ENCODE results near the gene PPP3R1. TPM values are rescaled to one million over a fixed set of nuclear protein-coding genes. Genes with fewer than 3 reads are reported as not detected.

The PPP3R1 gene
- total RNA-seq, 2 experiments from 2014 or later = 15.1 to 90.3 TPM

GRCh38 chr2:68258851-68259250, 6.5 kb upstream of the PPP3R1 start:
- no peaks in the 10 kb centered on the region for H3K9me3 ChIP-seq (ENCODE audit: low read length)
- no peak overlapping the region for H3K4me2 ChIP-seq (ENCODE audit: low read length)
- no peak overlapping the region for H3K27ac ChIP-seq (ENCODE audit: low read depth, low read length, poor library complexity, severe bottlenecking)
- TF ChIP-seq EZH2phosphoT487 (IDR thresholded peaks at IDR 0.05; ENCODE audit: borderline replicate concordance, low read depth, low read length) (no peak), CTCF (conservative IDR thresholded peaks at IDR 0.05; ENCODE audit: low read length) (no peak)
- no peak overlapping the region for H2AFZ ChIP-seq (ENCODE audit: low read length)
- POLR2A ChIA-PET = interaction anchor here (1.0 kb wide), 1 partner anchor 18 kb away, joined by 3 read pairs; no protein-coding TSS in a partner anchor
- H3K4me1 ChIP-seq (ENCODE audit: insufficient read depth, low read length, poor library complexity, severe bottlenecking) = peaks cover 21% of the 10 kb centered on the region
- H3K9me2 ChIP-seq (ENCODE audit: insufficient read depth, low read length) = no peaks in the 10 kb centered on the region
- CTCF ChIA-PET (ENCODE audit: unreplicated experiment) = no interaction called here
- peaks cover 15% of the 10 kb centered on the region; the same call in 1 of the 2 replicates for H3K79me2 ChIP-seq (ENCODE audit: insufficient read depth, low read depth, low read length)
- no peak for DNase-seq (ENCODE audit: low spot score)
- no peaks in the 10 kb centered on the region for H4K20me1 ChIP-seq (ENCODE audit: insufficient read depth, low read length)
- H3K4me3 ChIP-seq (ENCODE audit: low read depth, low read length, poor library complexity, severe bottlenecking) = no peak overlapping the region
- intact Hi-C loops (cut with micrococcal nuclease; ENCODE audit: unreplicated experiment) = no loop called here
- BruUV-seq (replicated peaks) = no TSS peak
- no peaks in the 10 kb centered on the region for H3K36me3 ChIP-seq (ENCODE audit: insufficient read depth, low read length)

- H4K20me1 ChIP-seq (ENCODE audit: insufficient read depth, low read length) = no peaks in the 10 kb centered on the region
- H3K9me3 ChIP-seq (ENCODE audit: low read length) = no peaks in the 10 kb centered on the region
- TF ChIP-seq EZH2phosphoT487 (IDR thresholded peaks at IDR 0.05; ENCODE audit: borderline replicate concordance, low read depth, low read length) (no peak), CTCF (conservative IDR thresholded peaks at IDR 0.05; ENCODE audit: low read length) (no peak)
- H3K4me2 ChIP-seq (ENCODE audit: low read length) = no peak overlapping the region
- no peak overlapping the region for H3K27ac ChIP-seq (ENCODE audit: low read depth, low read length, poor library complexity, severe bottlenecking)
- H2AFZ ChIP-seq (ENCODE audit: low read length) = no peak overlapping the region
- CTCF ChIA-PET (ENCODE audit: unreplicated experiment) = no interaction called here
- intact Hi-C loops (cut with micrococcal nuclease; ENCODE audit: unreplicated experiment) = no loop called here
- H3K36me3 ChIP-seq (ENCODE audit: insufficient read depth, low read length) = no peaks in the 10 kb centered on the region
- no TSS peak for BruUV-seq (replicated peaks)
- DNase-seq (ENCODE audit: low spot score) = no peak
- peaks cover 30% of the 10 kb centered on the region for H3K79me2 ChIP-seq (ENCODE audit: insufficient read depth, low read depth, low read length)
- H3K4me1 ChIP-seq (ENCODE audit: insufficient read depth, low read length, poor library complexity, severe bottlenecking) = peaks cover 21% of the 10 kb centered on the region
- H3K9me2 ChIP-seq (ENCODE audit: insufficient read depth, low read length) = no peaks in the 10 kb centered on the region
- POLR2A ChIA-PET = interaction anchor here (0.6 kb wide), 2 partner anchors 22 to 29 kb away, joined by 3 to 4 read pairs; no protein-coding TSS in a partner anchor
- no peak overlapping the region for H3K4me3 ChIP-seq (ENCODE audit: low read depth, low read length, poor library complexity, severe bottlenecking)
Observed at GRCh38 chr2:68256093-68256450, 3.7 kb upstream of the PPP3R1 start.

- peak overlapping the region; percentile 73 for H3K27ac ChIP-seq (ENCODE audit: low read depth, low read length, poor library complexity, severe bottlenecking)
- H3K4me2 ChIP-seq (ENCODE audit: low read length) = peak overlapping the region; percentile 90
- POLR2A ChIA-PET = interaction anchor here (0.6 to 3.6 kb wide), 9 partner anchors 22 to 1462 kb away, joined by 3 to 15 read pairs (median 4); partner anchors contain the start of gene C1D
- peaks cover 42% of the 10 kb centered on the region for H3K4me1 ChIP-seq (ENCODE audit: insufficient read depth, low read length, poor library complexity, severe bottlenecking)
- TF ChIP-seq CTCF (conservative IDR thresholded peaks at IDR 0.05; ENCODE audit: low read length) (no peak), EZH2phosphoT487 (IDR thresholded peaks at IDR 0.05; ENCODE audit: borderline replicate concordance, low read depth, low read length) (no peak)
- H3K79me2 ChIP-seq (ENCODE audit: insufficient read depth, low read depth, low read length) = peaks cover 56% of the 10 kb centered on the region
- CTCF ChIA-PET (ENCODE audit: unreplicated experiment) = interaction anchor here (0.5 kb wide), 1 partner anchor 71 kb away, joined by 4 read pairs; no protein-coding TSS in a partner anchor
- H3K9me3 ChIP-seq (ENCODE audit: low read length) = no peaks in the 10 kb centered on the region
- H4K20me1 ChIP-seq (ENCODE audit: insufficient read depth, low read length) = peaks cover 24% of the 10 kb centered on the region
- intact Hi-C loops (cut with micrococcal nuclease; ENCODE audit: unreplicated experiment) = loop anchor here (2.0 to 5.0 kb wide), 4 partner anchors 23 to 187 kb away; no protein-coding TSS in a partner anchor
- H3K36me3 ChIP-seq (ENCODE audit: insufficient read depth, low read length) = peaks cover 26% of the 10 kb centered on the region
- peak overlapping the region; percentile 67 for H2AFZ ChIP-seq (ENCODE audit: low read length)
- no TSS peak for BruUV-seq (replicated peaks)
- H3K9me2 ChIP-seq (ENCODE audit: insufficient read depth, low read length) = no peaks in the 10 kb centered on the region
- peak; percentile 53 for DNase-seq (ENCODE audit: low spot score)
- peak overlapping the region; percentile 89 for H3K4me3 ChIP-seq (ENCODE audit: low read depth, low read length, poor library complexity, severe bottlenecking)
Observed at GRCh38 chr2:68253219-68254068, 1.1 kb upstream of the PPP3R1 start.
